ENCODE results near the gene C3orf22. TPM values are rescaled to one million over a fixed set of nuclear protein-coding genes. Genes with fewer than 3 reads are reported as not detected.

The C3orf22 gene
- total RNA-seq, 1 donor from 2014 or later, result not detected

DNA sequence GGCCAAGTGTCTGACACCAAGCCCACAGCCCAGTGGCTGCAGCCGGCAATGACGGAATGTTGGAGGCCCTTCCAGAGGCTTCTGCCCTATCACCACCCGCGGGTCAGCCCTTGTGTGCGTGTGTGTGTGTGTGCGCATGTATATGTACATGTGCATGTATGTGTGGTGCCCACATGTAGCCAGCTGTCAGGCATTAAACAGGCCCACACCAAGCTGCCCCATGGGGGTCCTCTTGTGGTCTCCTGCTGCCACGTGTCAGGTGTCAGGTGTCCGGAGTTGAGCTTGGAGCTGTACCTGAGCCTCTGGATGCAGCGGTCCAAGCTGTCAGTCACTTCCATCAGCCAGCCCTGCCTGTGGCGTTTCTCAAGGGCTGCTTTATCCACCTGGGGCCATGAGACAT, 55.0 kb downstream of the C3orf22 start:
- H3K9me3 ChIP-seq, result no peaks in the 10 kb centered on the region
- no peaks in the 10 kb centered on the region for H3K4me1 ChIP-seq
- H3K4me3 ChIP-seq, result no peak overlapping the region
- no peaks in the 10 kb centered on the region for H3K27me3 ChIP-seq (ENCODE audit: low read depth)
- TF ChIP-seq, protein P1, sequence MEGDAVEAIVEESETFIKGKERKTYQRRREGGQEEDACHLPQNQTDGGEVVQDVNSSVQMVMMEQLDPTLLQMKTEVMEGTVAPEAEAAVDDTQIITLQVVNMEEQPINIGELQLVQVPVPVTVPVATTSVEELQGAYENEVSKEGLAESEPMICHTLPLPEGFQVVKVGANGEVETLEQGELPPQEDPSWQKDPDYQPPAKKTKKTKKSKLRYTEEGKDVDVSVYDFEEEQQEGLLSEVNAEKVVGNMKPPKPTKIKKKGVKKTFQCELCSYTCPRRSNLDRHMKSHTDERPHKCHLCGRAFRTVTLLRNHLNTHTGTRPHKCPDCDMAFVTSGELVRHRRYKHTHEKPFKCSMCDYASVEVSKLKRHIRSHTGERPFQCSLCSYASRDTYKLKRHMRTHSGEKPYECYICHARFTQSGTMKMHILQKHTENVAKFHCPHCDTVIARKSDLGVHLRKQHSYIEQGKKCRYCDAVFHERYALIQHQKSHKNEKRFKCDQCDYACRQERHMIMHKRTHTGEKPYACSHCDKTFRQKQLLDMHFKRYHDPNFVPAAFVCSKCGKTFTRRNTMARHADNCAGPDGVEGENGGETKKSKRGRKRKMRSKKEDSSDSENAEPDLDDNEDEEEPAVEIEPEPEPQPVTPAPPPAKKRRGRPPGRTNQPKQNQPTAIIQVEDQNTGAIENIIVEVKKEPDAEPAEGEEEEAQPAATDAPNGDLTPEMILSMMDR (IDR thresholded peaks at IDR 0.05), result no peak
- DNase-seq (no peak), ATAC-seq (no peak)
- intact Hi-C loops (cut with DNase I), result no loop called here
- H3K27ac ChIP-seq, result no peak overlapping the region
- H3K36me3 ChIP-seq, result no peaks in the 10 kb centered on the region

GRCh38 chr3:126502656-126503055, 56.1 kb downstream of the C3orf22 start:
- no peak for ATAC-seq
- TF ChIP-seq, protein P1 (IDR thresholded peaks at IDR 0.05), result no peak
- H3K36me3 ChIP-seq, result no peaks in the 10 kb centered on the region
- H3K4me3 ChIP-seq, result no peak overlapping the region
- no peak for DNase-seq
- H3K4me1 ChIP-seq, result no peaks in the 10 kb centered on the region
- H3K27ac ChIP-seq, result no peak overlapping the region
- H3K9me3 ChIP-seq, result no peaks in the 10 kb centered on the region
- no peaks in the 10 kb centered on the region for H3K27me3 ChIP-seq (ENCODE audit: low read depth)
- intact Hi-C loops (cut with DNase I), result no loop called here

DNA sequence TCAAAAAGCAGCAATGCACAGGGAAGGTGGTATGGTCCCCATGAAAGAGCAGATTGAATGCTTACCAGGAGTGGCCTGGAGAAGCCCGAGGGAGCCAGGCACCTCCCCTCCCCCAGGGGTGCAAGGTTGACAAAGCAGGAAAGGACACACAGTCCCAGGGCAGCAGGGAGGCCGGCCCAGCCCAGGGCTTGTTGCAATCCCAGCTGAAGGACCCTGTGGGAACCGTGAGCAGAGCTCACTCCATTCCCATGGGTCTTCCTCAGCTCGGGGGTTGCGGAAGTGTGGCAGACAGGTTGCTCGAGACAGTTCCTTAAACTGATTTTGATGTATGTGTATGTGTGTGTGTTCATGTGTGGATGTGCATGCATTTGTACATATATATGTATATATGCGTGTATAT, 57.0 kb downstream of the C3orf22 start:
- Histone ChIP-seq H3K27me3 (ENCODE audit: low read depth) (no peaks in the 10 kb centered on the region), H3K4me3 (no peak overlapping the region), H3K36me3 (no peaks in the 10 kb centered on the region), H3K4me1 (no peaks in the 10 kb centered on the region), H3K27ac (no peak overlapping the region), H3K9me3 (no peaks in the 10 kb centered on the region)
- intact Hi-C loops (cut with DNase I), result no loop called here
- DNase-seq (no peak), ATAC-seq (peak in 1 of 2 donors; percentile 14)
- TF ChIP-seq, protein P1 (IDR thresholded peaks at IDR 0.05), result no peak

DNA sequence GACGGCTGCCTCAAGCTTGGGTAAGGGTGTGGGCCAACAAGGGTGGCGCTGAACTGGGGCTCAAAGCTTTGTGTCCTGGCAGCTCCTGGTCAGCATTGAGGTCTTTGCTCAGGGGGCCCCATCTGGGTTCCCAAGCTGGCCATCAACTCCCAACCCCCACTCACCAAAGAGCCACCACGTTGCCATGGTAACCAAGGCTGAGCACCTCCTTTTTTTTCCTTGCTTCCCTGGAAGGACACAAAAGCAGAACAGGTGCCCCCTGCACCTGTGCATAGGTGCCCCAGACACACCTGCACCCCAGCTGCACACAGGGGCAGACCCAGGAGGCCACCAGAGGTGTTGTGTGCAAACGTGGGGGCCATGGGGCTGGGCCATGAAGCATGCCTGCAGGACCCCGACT, 57.7 kb downstream of the C3orf22 start:
- Histone ChIP-seq H3K4me1 (no peaks in the 10 kb centered on the region), H3K4me3 (no peak overlapping the region), H3K27ac (no peak overlapping the region), H3K27me3 (ENCODE audit: low read depth) (no peaks in the 10 kb centered on the region), H3K9me3 (no peaks in the 10 kb centered on the region), H3K36me3 (no peaks in the 10 kb centered on the region)
- intact Hi-C loops (cut with DNase I), result no loop called here
- DNase-seq (no peak), ATAC-seq (no peak)
- TF ChIP-seq, protein P1 (IDR thresholded peaks at IDR 0.05), result no peak

GRCh38 chr3:126500016-126500415, 58.7 kb downstream of the C3orf22 start:
- TF ChIP-seq, protein P1 (IDR thresholded peaks at IDR 0.05), result no peak
- Histone ChIP-seq H3K27ac (no peak overlapping the region), H3K9me3 (no peaks in the 10 kb centered on the region), H3K36me3 (no peaks in the 10 kb centered on the region), H3K4me1 (no peaks in the 10 kb centered on the region), H3K27me3 (ENCODE audit: low read depth) (no peaks in the 10 kb centered on the region), H3K4me3 (no peak overlapping the region)
- DNase-seq (no peak), ATAC-seq (no peak)
- intact Hi-C loops (cut with DNase I), result no loop called here

Other genes with a start within 250 kb of the C3orf22 start
- gene KLF15, start 201.5 kb downstream of the C3orf22 start, total RNA-seq, result 40.1 TPM
- 21.5 TPM for gene CFAP100, start 164.0 kb downstream of the C3orf22 start, total RNA-seq
- 40.4 TPM for gene ZXDC, start 83.0 kb downstream of the C3orf22 start, total RNA-seq
- gene UROC1, start 41.2 kb downstream of the C3orf22 start, total RNA-seq, result not detected
- 1.5 TPM for gene CHST13, start 34.8 kb downstream of the C3orf22 start, total RNA-seq
- gene TXNRD3, start 96.2 kb upstream of the C3orf22 start, total RNA-seq, result 8.7 TPM
- gene CHCHD6, start 145.3 kb upstream of the C3orf22 start, total RNA-seq, result 12.2 TPM